Upper lobe of right lung (tissue), 1 donor: ENCODE data around the gene SMIM32. TPM values are rescaled to one million over a fixed set of nuclear protein-coding genes. Genes with fewer than 3 reads are reported as not detected.

Source experiments
- ATAC-seq: fragments of 200-7000 bp; cut with Tn5 transposase; one replicate; pipeline ENCODE4 v1.9.1; 2020; ENCODE audit warnings: mild to moderate bottlenecking, moderate library complexity
- DNase-seq: peaks from one replicate; pipeline ENCODE4 v3.0.0-alpha.2; 2020
- H3K27ac ChIP-seq: fragments of 200-600 bp; one replicate; pipeline ENCODE4 v1.8.0; 2022
- H3K27me3 ChIP-seq: fragments of 200-600 bp; one replicate; pipeline ENCODE4 v1.8.0; 2022; ENCODE audit warnings: mild to moderate bottlenecking
- H3K36me3 ChIP-seq: fragments of 200-600 bp; one replicate; pipeline ENCODE4 v1.8.0; 2022
- H3K4me1 ChIP-seq: fragments of 200-600 bp; one replicate; pipeline ENCODE4 v1.8.0; 2022
- H3K4me3 ChIP-seq: fragments of 200-600 bp; one replicate; pipeline ENCODE4 v1.8.0; 2022; ENCODE audit warnings: mild to moderate bottlenecking
- H3K9me3 ChIP-seq: fragments of 200-600 bp; one replicate; pipeline ENCODE4 v1.8.0; 2022
- CTCF ChIP-seq: fragments of 200-600 bp; IDR thresholded peaks from one replicate; pipeline ENCODE4 v1.8.0; 2022; ENCODE audit warnings: antibody characterized with exemption
- intact Hi-C: fragments of 100-400 bp; cut with DNase I; formaldehyde crosslinking; loops from one replicate; pipeline ENCODE4 v1.11.0; 2022
- total RNA-seq: library from RNA; stranded (reverse); fragmentation: NEBNext Ultra II Directional; extraction: Animal tissue kit (Norgen Biotek cat#: 25700); gene quantifications from one replicate; pipeline ENCODE4 v1.2.1, GENCODE V29; 2021
- donor health status: DM: no; HTN: yes; CAD: no; lungs with severe emphysema.

SMIM32 gene
- total RNA-seq, 1 donor from 2014 or later, result not detected

- Histone ChIP-seq H3K4me1 (peaks cover 5% of the 10 kb centered on the region), H3K36me3 (peaks cover 41% of the 10 kb centered on the region)
- DNase-seq, result no peak
These were observed 37.9 kb downstream of the SMIM32 start for GRCh38 chr5:136155078-136155477.

DNA sequence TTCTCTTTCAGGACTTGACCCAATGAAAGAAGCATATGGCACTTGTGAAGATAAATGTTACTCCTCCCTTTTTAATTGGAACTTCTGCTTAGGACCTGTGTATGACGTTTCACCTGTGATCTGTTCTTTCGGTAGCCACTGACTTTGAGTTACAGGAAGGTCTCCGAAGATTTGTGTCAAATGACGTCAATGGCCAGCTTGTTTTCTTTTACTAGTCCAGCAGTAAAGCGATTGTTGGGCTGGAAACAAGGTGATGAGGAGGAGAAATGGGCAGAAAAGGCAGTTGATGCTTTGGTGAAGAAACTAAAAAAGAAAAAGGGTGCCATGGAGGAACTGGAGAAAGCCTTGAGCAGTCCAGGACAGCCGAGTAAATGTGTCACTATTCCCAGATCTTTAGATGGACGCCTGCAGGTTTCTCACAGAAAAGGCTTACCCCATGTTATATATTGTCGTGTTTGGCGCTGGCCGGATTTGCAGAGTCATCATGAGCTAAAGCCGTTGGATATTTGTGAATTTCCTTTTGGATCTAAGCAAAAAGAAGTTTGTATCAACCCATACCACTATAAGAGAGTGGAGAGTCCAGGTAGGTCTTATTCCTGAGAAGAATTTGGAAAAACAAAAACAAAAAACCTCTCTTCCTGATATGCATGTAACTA, 39.3 kb downstream of the SMIM32 start:
- Histone ChIP-seq H3K4me1 (peaks cover 13% of the 10 kb centered on the region), H3K27me3 (no peaks in the 10 kb centered on the region), H3K9me3 (no peaks in the 10 kb centered on the region), H3K27ac (no peak overlapping the region), H3K4me3 (no peak overlapping the region), H3K36me3 (peaks cover 41% of the 10 kb centered on the region)
- intact Hi-C loops, result no loop called here
- ATAC-seq (no peak), DNase-seq (no peak)
- TF ChIP-seq CTCF, result no peak

More at GRCh38 chr5:136155078-136155477, 37.9 kb downstream of the SMIM32 start:
- no peak for TF ChIP-seq CTCF
- Histone ChIP-seq H3K27me3 (no peaks in the 10 kb centered on the region), H3K9me3 (no peaks in the 10 kb centered on the region), H3K4me3 (no peak overlapping the region), H3K27ac (no peak overlapping the region)
- ATAC-seq, result no peak
- intact Hi-C loops, result no loop called here

DNA sequence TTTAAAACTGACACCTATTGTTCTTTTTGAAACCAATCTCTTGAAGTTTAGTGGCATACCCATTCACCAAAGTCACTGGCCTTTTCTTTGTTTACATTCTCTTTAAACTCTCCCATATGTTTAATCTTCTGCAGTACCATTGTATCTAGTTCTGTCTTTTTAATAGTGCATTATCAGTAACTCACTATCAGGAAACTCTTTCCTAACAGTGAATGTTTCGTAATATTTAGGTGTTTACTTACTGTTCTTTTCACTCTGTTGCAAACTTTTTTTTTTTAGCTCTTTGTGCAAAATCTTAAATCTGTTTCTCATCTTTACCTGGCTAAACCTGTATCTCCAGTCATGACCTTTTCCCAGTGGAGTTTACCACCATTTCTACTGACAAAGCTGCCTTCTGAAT, 43.1 kb downstream of the SMIM32 start:
- H3K4me1 ChIP-seq, result peaks cover 13% of the 10 kb centered on the region
- intact Hi-C loops, result no loop called here

DNA sequence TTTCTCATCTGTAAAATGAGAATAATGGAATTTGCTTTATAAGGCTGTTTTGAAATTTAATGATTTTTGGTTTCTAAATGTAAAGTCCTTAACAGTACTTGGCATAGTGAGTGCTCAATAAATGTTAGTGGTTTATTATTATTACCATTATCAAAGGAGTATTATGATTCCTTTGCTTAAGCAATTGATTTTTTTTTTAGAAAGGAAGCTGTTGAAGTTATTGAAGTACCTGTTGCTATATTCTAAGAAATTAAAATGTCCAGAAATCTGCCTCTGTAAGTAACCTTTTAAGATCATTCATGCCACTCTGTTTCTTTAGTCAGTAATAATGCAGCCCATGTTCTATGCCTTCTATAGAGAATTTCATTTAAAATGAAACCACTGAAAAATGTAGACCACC, 45.3 kb downstream of the SMIM32 start:
- Histone ChIP-seq H3K36me3 (peaks cover 4% of the 10 kb centered on the region), H3K4me1 (peaks cover 13% of the 10 kb centered on the region), H3K9me3 (no peaks in the 10 kb centered on the region), H3K27me3 (no peaks in the 10 kb centered on the region), H3K27ac (no peak overlapping the region), H3K4me3 (no peak overlapping the region)
- ATAC-seq (no peak), DNase-seq (no peak)
- TF ChIP-seq CTCF, result no peak
- intact Hi-C loops, result no loop called here

More for the DNA sequence above, 43.1 kb downstream of the SMIM32 start:
- Histone ChIP-seq H3K27me3 (no peaks in the 10 kb centered on the region), H3K4me3 (no peak overlapping the region), H3K27ac (no peak overlapping the region), H3K36me3 (peaks cover 22% of the 10 kb centered on the region), H3K9me3 (no peaks in the 10 kb centered on the region)
- ATAC-seq (no peak), DNase-seq (no peak)
- no peak for TF ChIP-seq CTCF

- ATAC-seq (no peak), DNase-seq (no peak)
- Histone ChIP-seq H3K9me3 (no peaks in the 10 kb centered on the region), H3K36me3 (no peaks in the 10 kb centered on the region), H3K4me1 (peaks cover 13% of the 10 kb centered on the region), H3K27ac (no peak overlapping the region), H3K27me3 (no peaks in the 10 kb centered on the region), H3K4me3 (no peak overlapping the region)
- intact Hi-C loops, result no loop called here
- TF ChIP-seq CTCF, result no peak
These were observed 46.8 kb downstream of the SMIM32 start for GRCh38 chr5:136146201-136146600.

DNA sequence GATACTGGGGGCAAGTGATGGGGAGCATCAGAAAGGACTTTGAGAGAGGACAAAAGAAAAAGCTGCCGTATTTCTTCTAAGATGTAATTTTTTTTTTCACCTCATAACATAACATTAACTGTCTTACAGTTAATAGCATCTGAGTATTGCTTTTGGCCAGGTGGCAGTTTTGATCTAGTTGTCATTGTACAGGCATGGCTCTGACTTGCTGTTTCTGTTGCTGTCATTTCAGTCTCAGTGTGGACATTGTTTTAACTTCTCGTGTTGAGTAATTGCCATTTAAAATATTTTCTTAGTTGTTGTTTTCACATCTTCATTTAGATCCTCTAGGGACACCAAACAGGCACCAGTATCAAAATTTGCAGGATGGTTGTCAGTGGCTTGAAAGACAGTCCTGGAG, 47.9 kb downstream of the SMIM32 start:
- intact Hi-C loops, result no loop called here
- H3K9me3 ChIP-seq, result no peaks in the 10 kb centered on the region
- H3K4me3 ChIP-seq, result no peak overlapping the region
- no peaks in the 10 kb centered on the region for H3K36me3 ChIP-seq
- H3K27ac ChIP-seq, result no peak overlapping the region
- H3K4me1 ChIP-seq, result peaks cover 8% of the 10 kb centered on the region
- DNase-seq, result no peak
- no peaks in the 10 kb centered on the region for H3K27me3 ChIP-seq
- no peak for TF ChIP-seq CTCF
- no peak for ATAC-seq
